Measurements from ENCODE around the gene RPRD1B. TPM values are rescaled to one million over a fixed set of nuclear protein-coding genes. Genes with fewer than 3 reads are reported as not detected.

The RPRD1B gene
- total and polyA plus RNA-seq, 2 experiments from 2014 or later: 16.5 to 28.0 TPM

DNA sequence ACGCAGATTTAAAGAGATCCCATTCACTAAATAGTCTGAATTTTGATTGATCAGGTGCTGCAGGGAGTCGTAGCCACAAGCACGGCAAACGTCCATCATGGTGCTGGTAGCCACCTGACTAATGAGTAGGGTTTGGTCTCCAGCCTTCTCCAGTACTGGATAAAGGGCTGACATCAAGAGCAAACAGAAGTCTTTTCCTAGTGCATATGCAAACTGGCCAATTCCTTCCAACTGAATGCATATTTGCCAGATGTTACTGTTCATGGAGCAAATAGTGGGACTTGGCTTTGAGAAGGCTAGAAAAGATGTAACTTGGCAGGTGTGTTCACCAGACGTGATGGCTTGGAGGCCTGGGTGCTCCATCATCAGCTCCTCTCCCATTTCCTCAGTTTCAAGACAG lies 21.9 kb upstream of the RPRD1B start:
- Histone ChIP-seq H3K79me2 (peaks cover 26% of the 10 kb centered on the region), H3K9me3 (ENCODE audit: low read depth) (no peaks in the 10 kb centered on the region), H3K27me3 (no peaks in the 10 kb centered on the region), H3K4me1 (ENCODE audit: insufficient read depth) (no peaks in the 10 kb centered on the region), H3K4me3 (no peak overlapping the region), H2AFZ (no peak overlapping the region), H3K27ac (no peak overlapping the region), H3K4me2 (no peak overlapping the region), H3K9me2 (replicated peaks; ENCODE audit: insufficient read depth) (no peaks in the 10 kb centered on the region), H4K20me1 (ENCODE audit: insufficient read depth, poor library complexity, severe bottlenecking) (no peaks in the 10 kb centered on the region), H3K36me3 (replicated peaks; ENCODE audit: insufficient read depth, low read depth) (peaks cover 3% of the 10 kb centered on the region)
- 94% methylated on average over 5 of the region's 5 CpGs for WGBS (ENCODE audit: low lambda C conversion rate, missing lambda C conversion rate)
- DNase-seq (ENCODE audit: low spot score): no peak
- TF ChIP-seq, protein P1, sequence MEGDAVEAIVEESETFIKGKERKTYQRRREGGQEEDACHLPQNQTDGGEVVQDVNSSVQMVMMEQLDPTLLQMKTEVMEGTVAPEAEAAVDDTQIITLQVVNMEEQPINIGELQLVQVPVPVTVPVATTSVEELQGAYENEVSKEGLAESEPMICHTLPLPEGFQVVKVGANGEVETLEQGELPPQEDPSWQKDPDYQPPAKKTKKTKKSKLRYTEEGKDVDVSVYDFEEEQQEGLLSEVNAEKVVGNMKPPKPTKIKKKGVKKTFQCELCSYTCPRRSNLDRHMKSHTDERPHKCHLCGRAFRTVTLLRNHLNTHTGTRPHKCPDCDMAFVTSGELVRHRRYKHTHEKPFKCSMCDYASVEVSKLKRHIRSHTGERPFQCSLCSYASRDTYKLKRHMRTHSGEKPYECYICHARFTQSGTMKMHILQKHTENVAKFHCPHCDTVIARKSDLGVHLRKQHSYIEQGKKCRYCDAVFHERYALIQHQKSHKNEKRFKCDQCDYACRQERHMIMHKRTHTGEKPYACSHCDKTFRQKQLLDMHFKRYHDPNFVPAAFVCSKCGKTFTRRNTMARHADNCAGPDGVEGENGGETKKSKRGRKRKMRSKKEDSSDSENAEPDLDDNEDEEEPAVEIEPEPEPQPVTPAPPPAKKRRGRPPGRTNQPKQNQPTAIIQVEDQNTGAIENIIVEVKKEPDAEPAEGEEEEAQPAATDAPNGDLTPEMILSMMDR (IDR thresholded peaks at IDR 0.05; ENCODE audit: poor library complexity): no peak

DNA sequence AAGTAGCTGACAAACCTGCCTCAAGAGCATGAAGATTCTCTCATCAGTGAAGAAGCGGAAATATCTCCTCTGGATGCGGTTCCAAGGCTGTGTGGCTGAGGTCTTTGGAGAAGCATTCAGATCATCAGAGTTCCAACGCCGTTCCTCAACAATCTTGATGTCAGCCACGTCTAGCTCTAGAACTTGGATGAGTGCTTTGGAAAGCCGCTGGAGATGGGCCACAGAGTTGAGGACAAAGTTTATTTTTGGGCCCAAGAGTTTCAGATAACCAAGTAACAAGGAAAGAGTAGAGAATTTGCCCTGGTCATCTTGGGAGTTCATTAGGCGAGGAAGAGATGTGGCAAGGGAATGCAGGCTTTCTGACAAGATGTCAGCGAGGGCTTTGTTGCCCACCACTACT lies 21.2 kb upstream of the RPRD1B start:
- no peak for DNase-seq (ENCODE audit: low spot score)
- peaks cover 31% of the 10 kb centered on the region for H3K79me2 ChIP-seq
- H3K27ac ChIP-seq: no peak overlapping the region
- no peak overlapping the region for H3K4me2 ChIP-seq
- H3K27me3 ChIP-seq: no peaks in the 10 kb centered on the region
- H3K36me3 ChIP-seq (replicated peaks; ENCODE audit: insufficient read depth, low read depth): peaks cover 3% of the 10 kb centered on the region
- H3K4me3 ChIP-seq: no peak overlapping the region
- H4K20me1 ChIP-seq (ENCODE audit: insufficient read depth, poor library complexity, severe bottlenecking): no peaks in the 10 kb centered on the region
- no peaks in the 10 kb centered on the region for H3K9me3 ChIP-seq (ENCODE audit: low read depth)
- TF ChIP-seq EZH2phosphoT487 (IDR thresholded peaks at IDR 0.05; ENCODE audit: low read depth, severe bottlenecking, unreplicated experiment): no peak
- TF ChIP-seq, protein P1 (IDR thresholded peaks at IDR 0.05; ENCODE audit: poor library complexity): no peak
- no peak for TF ChIP-seq EZH2 (IDR thresholded peaks at IDR 0.05; ENCODE audit: borderline replicate concordance)
- H2AFZ ChIP-seq: no peak overlapping the region
- H3K9me2 ChIP-seq (replicated peaks; ENCODE audit: insufficient read depth): no peaks in the 10 kb centered on the region
- no peaks in the 10 kb centered on the region for H3K4me1 ChIP-seq (ENCODE audit: insufficient read depth)
- 96% methylated on average over 8 of the region's 8 CpGs for WGBS (ENCODE audit: low lambda C conversion rate, missing lambda C conversion rate)

DNA sequence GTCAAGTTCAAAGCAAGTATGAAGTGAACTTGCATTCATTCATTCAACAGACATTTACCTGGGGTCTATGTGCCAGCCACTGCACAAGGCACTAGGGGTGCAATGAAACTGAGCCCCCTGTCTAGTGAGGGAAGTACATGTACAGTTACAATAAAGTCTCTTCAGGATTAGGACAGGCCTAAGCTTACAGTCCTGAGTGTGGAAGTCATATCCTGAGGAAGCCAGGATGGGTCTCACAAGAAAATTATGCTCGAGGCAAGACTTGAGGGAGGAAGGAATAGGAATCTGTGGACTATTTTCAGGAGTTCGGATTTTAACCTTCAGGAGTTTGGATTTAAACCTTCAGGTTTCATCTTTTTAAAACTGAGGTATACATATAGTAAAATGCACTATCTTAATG lies 19.7 kb upstream of the RPRD1B start:
- Histone ChIP-seq H3K27me3 (no peaks in the 10 kb centered on the region), H3K4me1 (ENCODE audit: insufficient read depth) (no peaks in the 10 kb centered on the region), H3K4me3 (no peak overlapping the region), H3K36me3 (replicated peaks; ENCODE audit: insufficient read depth, low read depth) (peaks cover 3% of the 10 kb centered on the region), H2AFZ (no peak overlapping the region), H4K20me1 (ENCODE audit: insufficient read depth, poor library complexity, severe bottlenecking) (no peaks in the 10 kb centered on the region), H3K9me2 (replicated peaks; ENCODE audit: insufficient read depth) (no peaks in the 10 kb centered on the region), H3K9me3 (ENCODE audit: low read depth) (peaks cover 11% of the 10 kb centered on the region), H3K4me2 (no peak overlapping the region), H3K27ac (no peak overlapping the region), H3K79me2 (peaks cover 35% of the 10 kb centered on the region)
- WGBS (ENCODE audit: low lambda C conversion rate, missing lambda C conversion rate): 92% methylated on average over 2 of the region's 2 CpGs
- DNase-seq (ENCODE audit: low spot score): no peak
- TF ChIP-seq EZH2 (IDR thresholded peaks at IDR 0.05; ENCODE audit: borderline replicate concordance) (no peak), EZH2phosphoT487 (IDR thresholded peaks at IDR 0.05; ENCODE audit: low read depth, severe bottlenecking, unreplicated experiment) (no peak)
- TF ChIP-seq, protein P1 (IDR thresholded peaks at IDR 0.05; ENCODE audit: poor library complexity): no peak

DNA sequence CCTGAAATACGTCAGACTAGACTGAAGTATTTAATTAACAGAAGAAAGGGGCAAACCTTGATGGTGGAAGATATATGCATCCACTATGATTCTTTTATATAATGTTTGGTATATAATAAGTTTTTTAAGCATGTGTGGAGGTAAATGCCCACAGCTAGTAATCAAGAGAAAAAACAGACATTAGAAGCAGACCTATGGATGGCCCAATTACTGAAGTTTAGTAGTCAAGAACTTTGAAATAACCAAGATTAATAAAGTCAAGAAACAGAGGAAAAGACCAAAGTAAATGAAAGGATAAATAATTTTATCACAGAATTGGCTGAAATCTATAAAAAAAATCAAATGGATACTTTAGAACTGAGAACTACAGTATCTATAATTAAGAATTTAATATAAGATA lies 15.6 kb upstream of the RPRD1B start:
- H4K20me1 ChIP-seq (ENCODE audit: insufficient read depth, poor library complexity, severe bottlenecking): no peaks in the 10 kb centered on the region
- WGBS (ENCODE audit: low lambda C conversion rate, missing lambda C conversion rate): 97% methylated on average over 1 of the region's 1 CpG
- H3K36me3 ChIP-seq (replicated peaks; ENCODE audit: insufficient read depth, low read depth): no peaks in the 10 kb centered on the region
- H3K9me2 ChIP-seq (replicated peaks; ENCODE audit: insufficient read depth): no peaks in the 10 kb centered on the region
- no peaks in the 10 kb centered on the region for H3K27me3 ChIP-seq
- TF ChIP-seq, protein P1 (IDR thresholded peaks at IDR 0.05; ENCODE audit: poor library complexity): no peak
- TF ChIP-seq EZH2phosphoT487 (IDR thresholded peaks at IDR 0.05; ENCODE audit: low read depth, severe bottlenecking, unreplicated experiment): no peak
- no peak for TF ChIP-seq EZH2 (IDR thresholded peaks at IDR 0.05; ENCODE audit: borderline replicate concordance)
- H3K27ac ChIP-seq: no peak overlapping the region
- peaks cover 55% of the 10 kb centered on the region for H3K79me2 ChIP-seq
- no peak overlapping the region for H3K4me2 ChIP-seq
- H3K4me3 ChIP-seq: no peak overlapping the region
- peaks cover 11% of the 10 kb centered on the region for H3K9me3 ChIP-seq (ENCODE audit: low read depth)
- H3K4me1 ChIP-seq (ENCODE audit: insufficient read depth): no peaks in the 10 kb centered on the region
- DNase-seq (ENCODE audit: low spot score): no peak
- no peak overlapping the region for H2AFZ ChIP-seq
